GM21737 (cell line): ENCODE data around the gene CAMK2D.

ENCODE experiments used
- ATAC-seq: cut with Tn5 transposase; IDR thresholded peaks from one replicate; pipeline ENCODE4 v1.9.1; 2021; ENCODE audit warnings: mild to moderate bottlenecking, moderate library complexity; ENCODE audit not compliant: unreplicated experiment

The CAMK2D gene

GRCh38 chr4:113450295-113451080, 311.1 kb downstream of the CAMK2D start:
- no peak for ATAC-seq

GRCh38 chr4:113449410-113449974, 312.0 kb downstream of the CAMK2D start:
- no peak for ATAC-seq

DNA sequence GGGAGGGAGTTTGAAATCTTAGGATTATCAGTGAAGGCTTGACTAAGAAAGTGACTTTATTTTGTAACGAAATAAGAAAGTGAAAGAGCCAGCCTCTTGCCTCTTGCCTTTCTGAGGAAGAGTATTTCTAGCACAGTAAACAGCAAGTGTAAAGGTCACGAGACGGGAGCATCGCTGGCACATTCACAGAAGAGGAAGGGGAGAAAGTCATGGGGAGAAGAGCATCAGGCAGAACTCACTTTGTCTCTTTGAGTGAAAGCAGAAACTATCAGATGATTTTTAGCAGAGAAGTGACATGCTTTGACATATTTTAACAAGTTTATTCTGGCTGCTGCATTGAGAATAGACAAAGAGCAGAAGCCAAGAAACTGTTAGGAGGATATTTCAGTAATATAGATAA, 313.8 kb downstream of the CAMK2D start:
- ATAC-seq: no peak

GRCh38 chr4:113447061-113447460, 314.5 kb downstream of the CAMK2D start:
- ATAC-seq: no peak

- ATAC-seq: no peak
Observed at GRCh38 chr4:113446019-113446418, 315.5 kb downstream of the CAMK2D start.

DNA sequence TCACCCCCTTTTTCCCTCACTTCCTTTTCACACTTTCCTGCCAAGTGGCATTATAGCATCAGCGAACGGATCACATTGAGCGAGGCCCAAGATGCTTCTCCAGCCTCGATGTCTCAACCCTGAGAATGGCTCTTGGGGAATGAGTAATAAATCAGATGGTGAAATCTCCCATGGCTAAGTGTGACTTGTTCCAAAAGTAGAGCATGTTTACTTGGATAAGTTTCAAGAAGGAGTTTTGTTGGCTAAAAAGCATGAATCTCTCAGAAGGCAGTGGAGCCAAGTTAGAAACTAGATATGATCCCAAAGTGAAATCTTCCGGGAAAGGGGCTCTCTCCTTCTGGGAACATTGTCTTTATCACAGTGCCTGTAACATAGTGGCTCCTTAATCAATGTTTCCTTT, 316.3 kb downstream of the CAMK2D start:
- ATAC-seq: no peak

DNA sequence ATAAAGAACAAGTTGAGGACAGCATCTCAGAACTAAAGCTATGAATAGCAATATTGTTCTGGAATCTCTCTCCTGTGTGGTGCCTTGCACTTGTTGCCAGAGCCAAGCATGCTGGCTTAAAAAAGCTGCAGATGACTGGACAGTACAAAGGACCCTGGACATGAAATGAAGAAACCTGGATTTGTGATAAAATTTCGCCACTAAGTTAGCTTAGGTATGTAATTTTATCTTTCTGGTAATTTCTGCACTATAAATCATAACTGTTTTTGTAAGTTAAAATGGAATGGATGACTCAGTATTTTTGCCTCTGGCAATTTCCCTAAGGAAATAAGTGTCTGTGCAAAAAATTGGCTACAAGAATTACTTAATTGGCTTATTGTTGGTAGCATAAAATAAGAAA, 317.2 kb downstream of the CAMK2D start:
- no peak for ATAC-seq

DNA sequence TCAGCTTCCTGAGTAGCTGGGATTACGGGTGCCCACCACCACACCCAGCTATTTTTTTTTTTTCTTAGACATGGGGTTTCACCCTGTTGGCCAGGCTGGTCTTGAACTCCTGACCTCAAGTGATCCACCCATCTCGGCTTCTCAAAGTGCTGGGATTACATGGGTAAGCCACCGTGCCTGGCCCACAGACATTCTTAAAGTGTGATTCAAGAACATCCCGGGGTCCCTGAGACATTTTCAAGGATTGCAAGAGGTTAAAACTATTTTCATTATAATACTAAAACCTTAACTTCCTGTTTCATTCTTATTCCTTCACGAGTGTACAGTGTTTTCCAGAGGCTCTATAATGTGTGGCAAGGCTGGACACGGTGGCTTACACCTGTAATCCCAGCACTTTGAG, 318.7 kb downstream of the CAMK2D start:
- ATAC-seq: no peak

DNA sequence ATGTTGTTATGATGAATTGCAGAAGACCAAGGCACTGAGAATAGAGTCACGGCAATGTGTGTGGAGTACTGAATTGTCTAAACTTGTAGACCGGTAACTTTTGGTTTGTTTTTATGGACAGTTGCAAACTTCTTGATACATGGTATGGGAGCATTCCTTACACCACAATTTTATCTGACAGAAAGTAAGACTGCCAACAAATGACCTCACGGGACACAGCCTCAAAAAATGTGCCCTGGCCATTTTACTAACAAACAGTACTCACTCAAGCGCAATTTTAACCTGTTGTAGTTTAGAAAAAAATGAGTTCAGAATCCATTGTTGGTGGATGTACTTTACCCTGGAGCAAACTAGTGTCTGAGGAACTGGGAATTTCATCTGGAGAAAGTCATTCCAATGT, 321.2 kb downstream of the CAMK2D start:
- ATAC-seq: no peak

DNA sequence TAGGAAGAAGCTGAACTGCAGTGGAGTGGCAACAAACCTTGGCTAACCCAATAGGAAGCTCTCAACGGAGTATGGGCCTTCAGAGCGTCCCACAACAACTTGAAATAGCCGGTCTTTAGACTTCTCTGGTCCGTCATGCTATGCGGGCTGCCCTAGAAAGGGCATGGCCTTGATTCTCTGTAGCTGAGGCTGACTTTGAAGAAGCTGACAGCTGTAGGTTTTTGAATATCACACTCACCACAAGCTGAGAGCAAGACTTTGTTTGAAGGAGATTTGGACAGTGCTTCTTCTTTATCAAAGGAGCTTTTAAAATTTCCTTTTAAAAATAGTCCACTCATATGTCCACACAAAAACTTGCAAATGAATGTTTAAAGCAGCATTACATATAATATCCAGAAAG, 322.9 kb downstream of the CAMK2D start:
- ATAC-seq: no peak

DNA sequence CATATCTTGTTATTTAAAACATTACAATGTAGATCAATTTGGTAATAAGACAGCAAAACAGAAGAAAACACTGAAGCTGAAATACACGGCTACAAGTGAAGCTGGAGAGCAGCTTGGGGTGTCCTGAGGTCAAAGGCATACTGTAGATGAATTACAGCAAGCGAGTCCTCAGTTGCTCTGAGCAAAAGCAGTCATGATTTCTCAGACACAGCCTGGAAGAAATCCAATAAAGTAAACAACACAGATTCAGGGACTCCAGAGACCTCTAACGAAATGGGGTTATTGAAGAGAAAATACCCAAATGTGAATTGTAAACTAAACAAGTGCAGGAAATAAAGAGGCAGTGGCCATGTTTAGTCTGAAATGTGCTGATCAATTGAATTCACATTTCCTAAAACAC, 324.4 kb downstream of the CAMK2D start:
- ATAC-seq: no peak

- no peak for ATAC-seq
Observed at GRCh38 chr4:113436360-113436759, 325.2 kb downstream of the CAMK2D start.

GRCh38 chr4:113435893-113436292, 325.6 kb downstream of the CAMK2D start:
- no peak for ATAC-seq

GRCh38 chr4:113434247-113434587, 327.3 kb downstream of the CAMK2D start:
- ATAC-seq: no peak

- ATAC-seq: no peak
Observed at GRCh38 chr4:113433536-113434246, 327.8 kb downstream of the CAMK2D start.

DNA sequence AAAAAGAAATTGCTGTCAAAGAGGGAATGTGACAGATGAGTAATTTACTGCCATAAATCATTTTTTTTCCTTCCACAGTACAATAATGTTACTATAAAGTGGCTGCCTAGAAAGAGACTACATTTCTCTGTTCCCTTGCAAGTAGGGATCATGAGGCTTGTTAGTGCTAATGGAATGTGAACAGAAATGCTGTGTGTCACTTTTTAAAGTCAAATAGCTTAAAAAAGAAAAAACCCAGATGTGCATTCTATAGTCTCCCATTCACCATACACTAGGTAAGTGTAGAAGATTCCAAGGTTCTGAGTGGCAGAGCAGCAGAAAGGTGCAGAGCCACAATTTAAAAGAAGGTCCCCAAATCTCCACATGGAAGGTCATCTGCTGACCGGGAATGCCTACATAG, 328.4 kb downstream of the CAMK2D start:
- ATAC-seq: no peak

GRCh38 chr4:113423631-113424030, 337.9 kb downstream of the CAMK2D start:
- no peak for ATAC-seq

DNA sequence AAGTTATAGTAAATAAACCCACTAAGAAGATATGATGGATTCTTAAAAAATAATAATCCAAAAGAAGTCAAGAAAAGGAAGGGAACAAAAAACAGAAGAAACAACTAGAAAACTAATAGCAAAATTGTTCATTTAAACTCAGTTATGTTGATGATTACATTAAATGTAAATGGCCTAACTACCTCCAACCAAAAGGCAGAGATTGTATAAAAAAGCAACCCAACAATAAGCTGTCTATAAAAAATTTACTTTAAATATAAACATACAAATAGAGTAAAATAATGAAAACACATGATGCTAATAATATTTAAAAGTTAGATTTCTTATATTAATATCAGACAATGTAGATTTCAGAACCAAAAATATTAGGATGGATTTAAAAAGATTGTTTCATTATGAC, 340.6 kb downstream of the CAMK2D start:
- ATAC-seq: no peak

DNA sequence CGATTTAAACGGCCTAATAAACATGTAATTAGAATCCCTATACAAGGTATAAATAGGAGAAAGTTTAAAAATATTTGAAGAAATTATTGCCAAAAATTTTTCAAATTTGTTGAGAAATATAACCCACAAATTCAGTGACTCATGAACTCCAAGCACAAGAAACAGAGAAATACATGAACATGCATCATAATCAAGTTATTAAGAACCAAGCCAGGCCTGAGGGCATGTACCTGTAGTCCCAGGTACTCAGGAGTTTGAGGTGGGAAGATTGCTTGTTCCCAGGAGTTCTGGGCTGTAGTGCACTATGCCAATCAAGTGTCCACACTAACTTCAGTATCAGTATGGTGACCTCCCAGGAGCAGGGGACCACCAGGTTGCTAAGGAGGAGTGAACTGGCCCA, 341.9 kb downstream of the CAMK2D start:
- no peak for ATAC-seq

DNA sequence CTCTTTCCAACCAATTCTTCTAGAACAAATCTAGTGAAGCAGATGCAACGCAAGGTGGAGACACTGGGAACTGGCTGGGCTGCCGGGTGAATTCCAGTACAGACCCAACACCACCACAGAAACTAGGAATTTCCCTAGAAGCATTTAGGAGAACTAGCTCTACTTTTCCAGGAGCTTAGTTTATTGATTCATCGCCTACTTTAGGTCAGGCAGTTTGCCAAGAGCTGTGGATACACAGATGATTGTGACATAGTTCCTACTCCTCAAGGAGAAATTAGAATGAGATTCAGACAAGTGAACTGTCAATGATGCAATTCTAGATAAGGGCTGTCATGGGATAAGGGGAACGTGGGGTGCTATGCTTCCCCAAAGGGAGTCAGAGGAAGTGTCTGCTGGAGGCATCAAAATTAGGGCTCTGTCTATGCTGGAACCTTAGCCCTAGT, 350.0 kb downstream of the CAMK2D start:
- ATAC-seq: no peak

GRCh38 chr4:113410686-113411085, 350.9 kb downstream of the CAMK2D start:
- no peak for ATAC-seq

DNA sequence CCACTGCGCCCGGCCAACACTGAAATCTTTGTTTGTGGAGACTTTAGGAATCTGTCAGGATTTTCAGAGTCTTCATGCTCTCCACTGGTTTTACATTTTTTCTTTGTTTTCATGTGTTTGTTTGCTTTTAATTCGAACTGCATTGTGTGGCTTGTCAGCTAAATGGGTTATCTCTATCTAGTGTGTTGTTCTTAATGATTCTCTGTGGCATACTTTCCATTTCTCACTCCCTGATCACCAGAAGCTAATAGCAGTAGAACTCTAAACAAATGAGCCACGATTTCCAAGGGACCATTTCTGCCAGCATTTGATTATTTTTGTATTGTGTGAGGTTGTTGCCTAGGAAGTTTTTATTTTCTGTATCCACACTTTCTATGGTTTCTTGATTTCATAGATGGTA, 352.4 kb downstream of the CAMK2D start:
- ATAC-seq: no peak
